ENCODE data around the gene IL31.
"Not testable (repeated sequence)": the region's sequence is repeated elsewhere in the genome, so short reads cannot be mapped to it uniquely, and the experiment has no call there.

IL31 gene

GRCh38 chr12:122174155-122174845 lies at the start of gene IL31:
Gene IL31, minus strand, starts transcription at chr12:122174221. Its CDS starts 49 bp downstream, at chr12:122174172.
- no peak for DNase-seq (ENCODE audit: low spot score)

GRCh38 chr12:122216445-122216844 lies 42.4 kb upstream of the IL31 start:
- no peak for DNase-seq (ENCODE audit: low spot score)

GRCh38 chr12:122215771-122216170 lies 41.8 kb upstream of the IL31 start:
- no peak for DNase-seq (ENCODE audit: low spot score)

GRCh38 chr12:122208073-122208820 lies 34.2 kb upstream of the IL31 start:
- DNase-seq (ENCODE audit: low spot score) = no peak

GRCh38 chr12:122207391-122207790 lies 33.4 kb upstream of the IL31 start:
- no peak for DNase-seq (ENCODE audit: low spot score)

- DNase-seq (ENCODE audit: low spot score) = no peak
Observed at GRCh38 chr12:122206976-122207375, 33.0 kb upstream of the IL31 start.

- no peak for DNase-seq (ENCODE audit: low spot score)
Observed at GRCh38 chr12:122206111-122206881, 32.3 kb upstream of the IL31 start.

GRCh38 chr12:122205053-122205925 lies 31.3 kb upstream of the IL31 start:
- peak; percentile 55 for DNase-seq (ENCODE audit: low spot score)

GRCh38 chr12:122204167-122205052 lies 30.4 kb upstream of the IL31 start:
- DNase-seq (ENCODE audit: low spot score) = peak; percentile 72

- peak; percentile 82 for DNase-seq (ENCODE audit: low spot score)
Observed at GRCh38 chr12:122203301-122204166, 29.5 kb upstream of the IL31 start, which contains the start of gene B3GNT4. Gene B3GNT4, plus strand, starts transcription at chr12:122203709. Its CDS starts 910 bp downstream, at chr12:122204619.

- DNase-seq (ENCODE audit: low spot score) = not testable (repeated sequence)
Observed at GRCh38 chr12:122202811-122203210, 28.8 kb upstream of the IL31 start.

GRCh38 chr12:122202017-122202416 lies 28.0 kb upstream of the IL31 start:
- no peak for DNase-seq (ENCODE audit: low spot score)

GRCh38 chr12:122201381-122201780 lies 27.4 kb upstream of the IL31 start:
- peak; percentile 46 for DNase-seq (ENCODE audit: low spot score)

- peak; percentile 61 for DNase-seq (ENCODE audit: low spot score)
Observed at GRCh38 chr12:122200541-122201175, 26.6 kb upstream of the IL31 start.

- no peak for DNase-seq (ENCODE audit: low spot score)
Observed at GRCh38 chr12:122199484-122200355, 25.7 kb upstream of the IL31 start.

GRCh38 chr12:122197612-122197966 lies 23.6 kb upstream of the IL31 start:
- DNase-seq (ENCODE audit: low spot score) = no peak

GRCh38 chr12:122195405-122195804 lies 21.4 kb upstream of the IL31 start:
- no peak for DNase-seq (ENCODE audit: low spot score)

- DNase-seq (ENCODE audit: low spot score) = no peak
Observed at GRCh38 chr12:122194804-122195203, 20.8 kb upstream of the IL31 start.
